H1 (cell line): ENCODE results near the gene TLK2. TPM values are rescaled to one million over a fixed set of nuclear protein-coding genes. Genes with fewer than 3 reads are reported as not detected.

Experiments used
- BRCA1 ChIP-seq: IDR thresholded peaks from 2 replicates; pipeline ENCODE4 v1.6.1; 2012; ENCODE audit warnings: low read depth, low read length, improper control_type of control experiment
- CHD2 ChIP-seq: IDR thresholded peaks from 2 replicates; pipeline ENCODE4 v1.6.1; 2012; ENCODE audit warnings: low read length, improper control_type of control experiment
- GABPA ChIP-seq: IDR thresholded peaks from 2 replicates; pipeline ENCODE4 v1.6.1; 2011; ENCODE audit warnings: mild to moderate bottlenecking, low read length, moderate library complexity, borderline replicate concordance; ENCODE audit not compliant: insufficient read depth
- HDAC2 ChIP-seq, 2 experiments: fragments of 300-600 bp in 1 of 2; sonication (generic) in 1 of 2; IDR thresholded peaks; 2 replicates each; pipeline ENCODE4 v1.6.1; 2011 to 2012; ENCODE audit warnings: low read depth in 2 of 2, low read length in 2 of 2, mild to moderate bottlenecking in 2 of 2, moderate library complexity in 2 of 2, borderline replicate concordance in 1 of 2, inconsistent platforms in 1 of 2
- JUN ChIP-seq: IDR thresholded peaks from 2 replicates; pipeline ENCODE4 v1.6.1; 2011; ENCODE audit warnings: low read depth, mild to moderate bottlenecking, improper control_type of control experiment, low read length
- JUND ChIP-seq: IDR thresholded peaks from 2 replicates; pipeline ENCODE4 v1.6.1; 2011; ENCODE audit warnings: mild to moderate bottlenecking, improper control_type of control experiment, low read length
- KDM4A ChIP-seq: IDR thresholded peaks from one replicate; pipeline ENCODE4 v1.7.1; 2012; ENCODE audit warnings: low read depth, mild to moderate bottlenecking, moderate library complexity, low read length, inconsistent platforms; ENCODE audit not compliant: severe bottlenecking
- RNF2 ChIP-seq: fragments of 200-900, 300-1000 bp; sonication (generic); IDR thresholded peaks from 2 replicates; pipeline ENCODE4 v1.7.1; 2016; ENCODE audit warnings: borderline replicate concordance, low read depth, mild to moderate bottlenecking, antibody characterized with exemption, low read length; ENCODE audit not compliant: poor library complexity, severe bottlenecking; ENCODE audit errors: missing control alignments
- SP4 ChIP-seq: IDR thresholded peaks from 2 replicates; pipeline ENCODE4 v1.6.1; 2012; ENCODE audit warnings: low read length, inconsistent platforms
- USF2 ChIP-seq: IDR thresholded peaks from 2 replicates; pipeline ENCODE4 v1.6.1; 2011; ENCODE audit warnings: low read length, improper control_type of control experiment
- polyA plus RNA-seq, 7 experiments: library from polyadenylated mRNA; depleted of rRNA in 3 of 7; stranded (reverse) in 5 of 7; unstranded in 2 of 7; fragments of >200 nt in 5 of 7; fragments of 200-250 nt in 2 of 7; gene quantifications; 1 replicate in 5 of 7; 2 replicates in 1 of 7; 4 replicates in 1 of 7; pipeline versions ENCODE4 v1.2.1 to v1.2.3, GENCODE V29; 2011 to 2013; ENCODE audit warnings: missing spikeins in 2 of 7, mixed read lengths in 2 of 7
- total RNA-seq: library from RNA; stranded (reverse); fragmentation: NEBNext Ultra II Directional; extraction: Animal tissue kit (Norgen Biotek cat#: 25700); gene quantifications from 2 replicates; pipeline ENCODE4 v1.2.1, GENCODE V29; 2021

Gene TLK2
- total and polyA plus RNA-seq, 2 of the 8 experiments (the other 6 are each of a cell fraction or from before 2014, with no cell fraction given): 43.1 to 59.9 TPM

- TF ChIP-seq JUND (no peak), BRCA1 (no peak), GABPA (no peak), SP4 (no peak), RNF2 (no peak), USF2 (no peak), KDM4A (no peak), JUN (no peak), CHD2 (no peak), HDAC2 (IDR thresholded peaks at IDR 0.05; ENCODE audit: borderline replicate concordance in 1 of 2, low read depth in 2 of 2, low read length in 2 of 2) (no peak)
These were observed 153.6 kb downstream of the TLK2 start (continued) for GRCh38 chr17:62631936-62632924.
